ENCODE results near the gene TENM4.

- TF ChIP-seq CTCF (IDR thresholded peaks at IDR 0.05) (no peak), EZH2phosphoT487 (IDR thresholded peaks at IDR 0.05) (no peak)
These were observed 702.9 kb downstream of the TENM4 start for GRCh38 chr11:78737891-78738290.

Data from neural progenitor cell (in vitro differentiated cells).